ENCODE results near the gene PFN2. TPM values are rescaled to one million over a fixed set of nuclear protein-coding genes. Genes with fewer than 3 reads are reported as not detected.

Gene PFN2
- polyA plus RNA-seq, 1 experiment = 659 TPM

- TF ChIP-seq CTCF (IDR thresholded peaks at IDR 0.05; ENCODE audit: low read depth, low read length) = no peak
- ChIA-PET CTCF (interaction anchor here (1.7 to 5.0 kb wide), 3 partner anchors 23 to 257 kb away, joined by 4 to 20 read pairs (median 7); no protein-coding TSS in a partner anchor), POLR2A (interaction anchor here (0.6 kb wide), 1 partner anchor 587 kb away, joined by 3 read pairs; the partner anchor contains the start of genes EIF2A and SERP1)
- Histone ChIP-seq H3K27ac (ENCODE audit: low read depth, low read length) (no peak overlapping the region), H3K4me3 (ENCODE audit: low read depth, low read length) (no peak overlapping the region), H3K9me3 (ENCODE audit: control insufficient read depth, insufficient read depth, low read length) (no peaks in the 10 kb centered on the region), H3K27me3 (ENCODE audit: control insufficient read depth, insufficient read depth, low read length) (no peaks in the 10 kb centered on the region)
- no peak for DNase-seq (ENCODE audit: low read depth, low spot score)
Measured at GRCh38 chr3:149959443-149959842, 11.3 kb downstream of the PFN2 start.

- Histone ChIP-seq H3K9me3 (ENCODE audit: control insufficient read depth, insufficient read depth, low read length) (no peaks in the 10 kb centered on the region), H3K27me3 (ENCODE audit: control insufficient read depth, insufficient read depth, low read length) (no peaks in the 10 kb centered on the region), H3K4me3 (ENCODE audit: low read depth, low read length) (no peak overlapping the region), H3K27ac (ENCODE audit: low read depth, low read length) (no peak overlapping the region)
- TF ChIP-seq CTCF (IDR thresholded peaks at IDR 0.05; ENCODE audit: low read depth, low read length) = no peak
- ChIA-PET CTCF (interaction anchor here (0.9 to 5.0 kb wide), 7 partner anchors 8 to 262 kb away, joined by 3 to 20 read pairs (median 5); no protein-coding TSS in a partner anchor), POLR2A (no interaction called here)
- DNase-seq (ENCODE audit: low read depth, low spot score) = no peak
Measured at GRCh38 chr3:149958171-149958796, 12.4 kb downstream of the PFN2 start.

GRCh38 chr3:149957361-149958125 is 13.2 kb downstream of the PFN2 start:
- no peak for DNase-seq (ENCODE audit: low read depth, low spot score)
- Histone ChIP-seq H3K27me3 (ENCODE audit: control insufficient read depth, insufficient read depth, low read length) (no peaks in the 10 kb centered on the region), H3K4me3 (ENCODE audit: low read depth, low read length) (no peak overlapping the region), H3K27ac (ENCODE audit: low read depth, low read length) (no peak overlapping the region), H3K9me3 (ENCODE audit: control insufficient read depth, insufficient read depth, low read length) (no peaks in the 10 kb centered on the region)
- no peak for TF ChIP-seq CTCF (IDR thresholded peaks at IDR 0.05; ENCODE audit: low read depth, low read length)
- CTCF ChIA-PET = interaction anchor here (0.9 to 5.0 kb wide), 7 partner anchors 9 to 263 kb away, joined by 3 to 20 read pairs (median 5); no protein-coding TSS in a partner anchor
- POLR2A ChIA-PET = no interaction called here

GRCh38 chr3:149955449-149955848 is 15.2 kb downstream of the PFN2 start:
- no peak for DNase-seq (ENCODE audit: low read depth, low spot score)
- no peak overlapping the region for H3K27ac ChIP-seq (ENCODE audit: low read depth, low read length)
- ChIA-PET CTCF (interaction anchor here (1.3 to 5.0 kb wide), 3 partner anchors 10 to 76 kb away, joined by 3 to 20 read pairs (median 9); no protein-coding TSS in a partner anchor), POLR2A (no interaction called here)
- H3K27me3 ChIP-seq (ENCODE audit: control insufficient read depth, insufficient read depth, low read length) = no peaks in the 10 kb centered on the region
- H3K9me3 ChIP-seq (ENCODE audit: control insufficient read depth, insufficient read depth, low read length) = no peaks in the 10 kb centered on the region
- H3K4me3 ChIP-seq (ENCODE audit: low read depth, low read length) = no peak overlapping the region
- no peak for TF ChIP-seq CTCF (IDR thresholded peaks at IDR 0.05; ENCODE audit: low read depth, low read length)

GRCh38 chr3:149954812-149955211 is 15.9 kb downstream of the PFN2 start:
- no peak overlapping the region for H3K27ac ChIP-seq (ENCODE audit: low read depth, low read length)

More at GRCh38 chr3:149954812-149955211, 15.9 kb downstream of the PFN2 start:
- DNase-seq (ENCODE audit: low read depth, low spot score) = no peak
- Histone ChIP-seq H3K4me3 (ENCODE audit: low read depth, low read length) (no peak overlapping the region), H3K9me3 (ENCODE audit: control insufficient read depth, insufficient read depth, low read length) (no peaks in the 10 kb centered on the region), H3K27me3 (ENCODE audit: control insufficient read depth, insufficient read depth, low read length) (no peaks in the 10 kb centered on the region)
- ChIA-PET CTCF (interaction anchor here (1.3 to 5.0 kb wide), 3 partner anchors 11 to 75 kb away, joined by 3 to 20 read pairs (median 9); no protein-coding TSS in a partner anchor), POLR2A (no interaction called here)
- no peak for TF ChIP-seq CTCF (IDR thresholded peaks at IDR 0.05; ENCODE audit: low read depth, low read length)
